Stimulated activated naive CD4-positive, alpha-beta T cell (primary cell): Measurements from ENCODE around the gene PNPLA2.
A peak's percentile ranks its signal among the peaks of the same experiment; 100 is the strongest.

Source experiments
- DNase-seq, 6 experiments: peaks; one replicate each; lab custom pipeline; 2025; lab: John Stamatoyannopoulos, UW

Gene PNPLA2

DNA sequence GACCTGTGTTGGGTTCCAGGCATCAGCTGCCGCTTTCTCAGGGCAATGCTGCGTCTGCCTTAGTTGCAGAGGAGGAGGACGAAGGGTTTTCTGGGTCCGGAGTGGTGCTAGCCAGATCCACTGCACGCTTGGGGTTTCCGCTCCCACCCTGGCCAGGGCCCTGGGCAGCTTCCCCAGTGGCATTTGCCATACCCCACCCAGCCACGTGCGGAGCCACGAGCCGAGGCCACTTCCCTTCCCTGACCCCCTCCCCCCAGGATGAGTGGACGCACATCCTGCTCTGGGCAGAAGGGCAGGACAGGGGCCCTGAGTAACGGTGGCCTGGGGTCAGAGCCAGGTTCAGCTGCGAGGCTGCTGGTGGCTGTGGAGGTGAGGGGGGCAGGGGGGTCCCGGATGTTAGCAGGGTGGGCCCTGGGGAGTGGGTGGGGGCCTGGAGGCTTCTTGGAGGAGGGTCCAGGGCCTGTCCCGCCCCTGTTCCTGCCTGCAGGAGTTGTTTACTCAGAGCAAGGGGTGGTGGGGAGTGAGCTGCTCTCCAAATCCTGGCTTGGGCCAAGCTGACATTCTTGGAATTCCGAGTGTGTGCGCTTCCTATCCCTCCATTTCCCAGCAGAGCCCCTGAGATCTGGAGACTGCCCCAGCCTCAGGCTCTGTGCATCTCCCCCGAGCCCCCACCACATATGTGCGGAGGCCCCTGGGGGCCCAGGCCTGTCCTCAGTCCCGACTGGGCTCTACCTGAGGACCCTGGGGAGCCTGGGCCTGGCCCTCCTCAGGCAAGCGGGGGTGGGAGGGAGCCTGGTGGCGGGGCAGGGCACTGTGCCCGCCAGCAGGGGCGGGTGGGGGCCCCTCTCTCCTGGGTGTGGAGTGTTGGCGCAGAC is 25.3 kb downstream of the PNPLA2 start:
- DNase-seq = no peak

DNA sequence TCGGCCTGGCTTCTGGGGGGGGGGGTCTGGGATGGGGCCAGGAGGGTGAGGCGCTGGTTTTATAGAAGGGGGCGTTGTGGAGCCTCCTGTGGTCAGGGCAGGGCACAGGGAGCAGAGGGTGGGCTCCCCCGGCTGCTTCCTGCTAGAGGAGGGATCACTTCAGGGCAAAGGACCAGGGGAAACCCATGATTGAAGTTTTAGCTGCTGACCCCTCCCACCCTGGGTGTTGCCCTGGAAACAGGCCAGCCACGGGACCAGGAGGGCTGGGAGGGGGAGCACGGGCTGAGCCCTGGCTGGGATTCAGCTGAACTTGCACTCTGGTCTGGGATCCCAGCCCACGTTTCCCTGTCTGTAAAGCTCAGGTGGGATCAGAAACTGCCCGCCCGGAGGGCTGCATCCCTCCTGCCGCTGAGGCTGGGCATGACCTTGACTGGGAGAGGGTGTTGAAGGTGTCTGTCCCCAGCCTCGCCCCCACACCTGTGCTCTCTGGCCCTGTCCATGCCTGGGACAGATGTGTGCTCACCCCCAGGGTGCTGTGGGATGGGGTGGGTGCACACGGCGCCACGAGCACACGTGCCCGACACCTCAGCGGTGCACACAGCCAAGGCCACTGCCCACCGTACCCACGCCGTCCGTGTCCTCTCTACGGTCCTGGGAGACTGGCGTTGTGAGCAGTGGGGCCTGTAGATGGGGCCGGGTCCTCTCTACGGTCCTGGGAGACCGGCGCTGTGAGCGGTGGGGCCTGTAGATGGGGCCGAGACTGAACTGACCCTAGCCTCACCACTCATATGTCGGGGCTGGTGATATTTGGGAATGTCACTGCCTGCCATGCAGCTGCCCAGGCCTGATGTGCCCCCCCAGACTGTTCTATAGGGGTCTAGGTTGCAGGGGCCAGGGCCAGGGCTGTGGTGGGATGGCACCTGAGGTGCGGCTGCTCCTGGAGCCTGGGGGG is 26.3 kb downstream of the PNPLA2 start:
- no peak for DNase-seq

DNA sequence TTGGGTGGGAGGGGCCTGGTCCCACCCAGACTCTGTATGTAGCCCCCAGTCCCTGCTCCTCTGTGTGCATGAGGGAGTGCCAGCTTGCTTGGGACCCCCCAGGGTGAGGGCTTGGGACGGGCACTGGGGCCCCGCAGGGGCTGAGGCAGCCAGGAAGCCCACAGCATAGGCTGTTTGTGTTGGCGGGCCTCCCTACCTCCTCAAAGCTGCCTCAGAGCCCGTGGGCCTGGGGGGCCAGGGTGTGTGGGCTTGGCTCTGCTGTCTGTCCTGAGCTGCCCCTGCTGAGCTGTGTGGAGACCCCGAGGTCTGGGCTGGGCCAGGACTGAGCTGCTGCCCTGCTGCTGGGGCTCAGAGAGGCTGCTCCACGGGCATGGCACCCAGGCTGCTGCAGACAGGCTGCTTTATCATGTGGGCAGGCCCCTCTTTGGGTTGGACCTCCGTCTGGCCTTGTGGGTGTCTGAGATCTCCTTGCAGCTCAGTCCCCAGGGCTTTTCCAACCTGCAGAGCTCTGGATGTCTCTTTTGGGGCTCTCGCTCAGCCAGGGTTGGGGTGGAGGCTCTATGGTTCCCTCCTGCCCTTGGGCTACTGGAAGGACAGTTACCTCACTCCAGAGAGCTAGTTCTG is 27.3 kb downstream of the PNPLA2 start:
- DNase-seq = no peak

DNA sequence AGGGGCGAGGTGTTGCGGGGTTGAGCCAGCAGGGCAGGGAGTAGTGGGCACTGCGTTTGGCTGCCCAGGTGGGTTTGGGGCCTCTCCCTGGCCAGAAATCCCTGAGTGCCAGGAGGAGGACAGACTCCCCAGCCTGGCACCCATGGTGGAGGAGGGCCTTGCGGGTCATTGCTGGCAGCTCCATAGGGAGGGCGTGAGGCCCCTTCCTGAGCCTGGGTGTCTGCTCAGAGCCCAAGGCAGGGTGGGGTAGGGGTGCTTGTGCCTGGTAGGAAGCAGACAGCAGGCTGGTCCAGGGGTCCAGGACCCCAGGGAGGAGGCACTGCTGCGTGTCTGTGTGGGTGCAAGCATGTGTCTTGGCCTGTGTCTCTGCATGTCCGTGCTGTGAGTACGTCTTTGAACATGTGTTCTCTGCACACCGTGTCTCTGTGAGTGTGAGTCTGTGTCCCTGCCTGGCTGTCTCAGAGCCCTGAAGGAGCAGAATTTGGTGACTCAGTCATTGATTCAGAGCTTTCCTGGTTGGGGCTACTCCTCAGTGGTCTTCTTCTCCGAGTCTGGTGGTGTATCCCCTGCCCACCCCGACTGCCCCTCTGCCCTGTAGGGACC is 27.9 kb downstream of the PNPLA2 start:
- DNase-seq = no peak

DNA sequence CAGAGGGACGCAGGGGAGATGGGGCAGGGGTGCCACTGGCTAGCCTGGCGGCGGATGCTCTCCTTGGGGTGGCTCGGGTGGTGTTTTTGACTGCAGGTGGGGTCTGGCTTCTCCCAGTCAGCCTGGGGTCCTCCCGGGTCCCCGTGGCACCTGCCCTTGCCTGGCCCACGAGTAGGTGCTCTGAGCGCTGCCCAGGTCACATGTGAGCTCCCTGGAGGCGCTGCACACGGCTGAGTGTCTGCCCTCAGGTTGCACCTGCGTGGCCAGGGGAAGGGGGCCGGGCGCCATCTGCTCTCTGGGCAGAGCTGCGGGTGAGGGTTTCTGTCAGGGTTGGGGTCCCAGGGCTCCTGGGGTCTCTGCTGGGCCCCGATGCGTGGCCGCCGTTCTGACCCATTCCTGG is 29.2 kb downstream of the PNPLA2 start:
- no peak for DNase-seq

DNA sequence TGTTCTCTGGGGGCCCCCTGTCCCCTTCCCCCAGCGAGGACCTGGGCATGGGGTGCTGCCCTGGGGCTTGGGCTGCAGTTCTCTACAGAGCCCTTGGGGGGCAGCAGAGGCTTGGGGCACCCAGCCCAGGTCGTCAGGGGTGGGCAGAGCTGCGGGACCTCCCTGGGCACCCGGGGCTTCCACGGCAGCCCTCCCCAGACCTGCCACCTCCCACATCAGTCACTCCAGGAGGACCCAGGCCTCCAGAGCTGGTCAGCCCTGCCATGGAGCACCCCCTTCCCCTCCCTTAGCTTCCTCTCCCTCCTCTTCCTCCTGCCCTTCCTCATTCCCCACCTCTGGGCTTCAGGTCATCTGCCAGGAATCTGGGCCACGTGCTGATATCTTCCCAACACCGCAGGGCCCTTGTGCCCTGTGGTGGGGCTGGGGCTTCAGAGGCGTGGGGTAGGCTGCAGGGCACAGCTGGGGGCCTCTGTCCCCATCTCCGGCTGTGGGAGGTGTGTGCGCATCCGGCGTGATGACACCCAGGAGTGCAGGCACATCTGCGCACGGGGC is 29.7 kb downstream of the PNPLA2 start:
- peak in 5 of 6 experiments; percentile 25 to 67 (median 59) for DNase-seq

DNA sequence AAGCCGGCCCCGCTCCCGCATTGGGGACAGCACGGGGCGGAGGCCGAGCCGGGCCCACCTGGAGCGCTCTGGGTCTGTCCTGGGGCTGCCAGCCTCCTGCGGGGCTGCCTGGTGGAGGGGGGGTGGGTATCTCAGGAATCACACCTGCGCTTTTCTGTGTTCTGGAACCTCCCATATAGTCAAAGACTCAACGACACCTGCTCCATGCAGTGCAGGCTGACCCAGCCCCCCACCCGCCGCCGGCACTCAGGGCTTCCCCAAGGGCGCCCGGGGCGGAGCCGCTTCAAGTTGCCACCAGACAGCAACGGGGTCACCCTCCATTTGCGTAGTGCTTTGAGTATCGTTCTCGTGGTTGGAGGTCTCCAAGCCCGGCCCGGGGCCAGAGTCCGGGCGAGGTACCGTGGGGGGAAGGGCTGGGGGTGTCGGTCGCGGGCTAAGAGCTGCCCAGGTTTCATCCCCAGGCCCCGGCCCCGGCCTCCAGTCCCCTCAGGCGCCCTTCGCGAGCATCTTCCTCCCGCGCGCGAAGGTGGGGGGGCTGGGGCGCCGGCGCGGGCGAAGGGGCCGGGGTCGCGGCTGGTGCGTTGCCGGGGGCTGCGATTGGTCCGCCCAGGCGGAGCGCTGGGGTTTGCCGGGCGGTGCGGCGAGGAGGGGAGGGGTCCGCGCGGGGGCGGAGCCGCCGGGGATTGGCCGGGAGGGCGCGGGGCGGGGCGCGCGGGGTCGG is 30.6 kb downstream of the PNPLA2 start:
- peak in 2 of 6 experiments; percentile 36 to 46 for DNase-seq

DNA sequence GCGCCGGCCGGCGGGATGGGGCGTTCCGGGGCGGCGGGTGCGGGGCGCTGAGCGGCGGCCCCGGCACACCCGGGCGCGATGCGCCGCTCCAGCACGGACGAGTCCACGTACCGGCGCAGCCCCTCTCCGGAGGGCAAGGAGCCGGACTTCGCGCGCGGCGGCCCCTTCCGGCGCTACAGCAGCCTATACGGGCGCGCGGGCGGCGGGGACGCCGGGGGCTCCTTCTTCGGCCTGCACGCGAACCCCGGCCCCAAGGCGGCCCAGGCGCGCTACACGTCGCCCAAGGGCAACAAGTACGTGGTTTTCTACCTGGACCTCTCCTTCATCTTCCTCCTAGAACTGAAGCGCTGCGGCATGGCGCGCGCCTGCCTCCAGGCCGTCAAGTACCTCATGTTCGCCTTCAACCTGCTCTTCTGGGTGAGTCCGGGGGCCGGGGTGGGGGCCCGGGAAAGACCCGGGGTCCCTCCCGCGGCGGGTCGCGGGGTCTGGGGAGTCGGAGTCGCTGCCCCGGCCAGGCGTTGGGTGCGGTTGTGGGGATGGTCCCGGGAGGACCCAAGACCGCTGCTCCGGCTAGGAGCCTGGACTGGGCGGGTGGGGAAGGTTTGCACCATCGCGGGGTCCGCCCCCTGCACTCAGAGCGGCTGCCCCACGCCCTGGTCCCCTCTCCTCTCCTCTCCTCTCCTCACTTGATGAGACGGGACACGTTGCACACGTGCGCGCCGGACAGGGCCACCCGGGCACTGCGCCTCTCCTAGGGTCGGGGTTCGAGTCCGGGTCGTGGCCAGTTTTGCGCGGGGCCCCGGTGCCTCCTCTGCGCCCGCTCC is 31.4 kb downstream of the PNPLA2 start:
- no peak for DNase-seq

DNA sequence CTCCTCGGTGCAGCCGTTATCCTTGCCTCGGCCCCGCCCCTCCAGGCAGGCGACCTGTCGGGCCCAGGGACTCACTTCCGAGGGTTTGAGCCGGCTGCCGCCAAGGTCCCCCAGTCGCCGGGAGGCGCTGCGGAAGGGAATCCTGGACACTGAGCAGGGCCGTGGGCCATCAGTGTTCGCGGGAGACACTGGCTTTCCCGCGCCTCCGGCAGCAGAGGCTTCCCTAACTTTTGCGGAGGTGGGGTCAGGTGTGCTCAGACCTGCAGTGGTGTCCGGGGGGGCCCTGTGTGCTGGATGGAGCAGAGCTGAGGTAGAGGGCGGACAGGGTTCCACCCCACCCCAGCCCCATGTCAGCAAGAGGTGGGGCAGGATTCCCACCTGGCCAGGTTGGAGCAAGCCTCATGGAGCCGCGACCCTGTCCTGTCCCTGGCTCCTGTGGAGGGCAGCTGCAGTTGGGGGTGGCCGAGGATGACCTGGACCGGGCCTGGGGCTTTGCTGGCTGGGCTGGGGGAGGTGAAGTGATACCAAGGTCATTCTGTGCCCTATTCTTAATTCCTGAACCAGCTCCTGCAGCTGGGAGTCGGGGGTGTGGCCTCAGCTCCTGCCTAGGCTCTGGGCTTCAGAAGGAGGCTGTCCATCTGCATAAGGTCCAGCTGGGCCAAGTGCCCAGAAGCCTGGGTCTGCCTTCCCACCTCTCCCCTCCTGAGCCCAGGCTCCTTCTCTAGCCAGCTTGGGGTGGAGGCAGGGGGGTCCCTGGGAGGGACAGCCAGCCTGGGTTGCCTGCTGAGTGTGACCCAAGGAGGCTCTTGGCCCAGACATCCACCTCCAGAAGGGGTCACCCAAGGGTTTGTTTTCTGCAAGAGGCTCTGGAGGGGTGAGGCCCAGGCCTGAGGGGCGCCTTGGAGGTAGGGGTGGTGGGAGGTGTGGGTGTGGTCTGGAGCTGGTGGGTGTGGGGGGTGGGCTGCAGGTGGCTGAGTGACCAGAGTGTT is 32.4 kb downstream of the PNPLA2 start:
- DNase-seq = no peak

DNA sequence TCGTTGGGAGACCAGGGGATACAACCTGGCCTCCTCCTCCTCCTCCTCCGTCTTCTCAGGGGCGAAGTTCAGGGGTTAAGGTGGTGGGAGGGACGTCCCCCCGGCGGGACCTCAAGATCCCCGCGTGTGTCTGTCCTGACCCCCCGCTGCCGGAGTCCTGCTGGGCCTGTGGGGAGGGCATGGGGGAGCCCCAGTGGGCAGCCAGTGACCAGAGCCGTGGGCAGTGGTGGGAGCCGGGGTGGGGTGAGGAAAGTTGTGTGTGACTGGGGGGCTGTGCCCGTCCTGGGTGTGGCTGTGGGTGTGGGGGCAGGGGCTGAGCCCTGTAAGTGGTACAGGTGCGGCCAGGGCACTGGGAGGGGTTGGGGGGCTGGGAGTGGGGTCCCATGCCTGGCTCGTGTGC is 34.0 kb downstream of the PNPLA2 start:
- DNase-seq = no peak

DNA sequence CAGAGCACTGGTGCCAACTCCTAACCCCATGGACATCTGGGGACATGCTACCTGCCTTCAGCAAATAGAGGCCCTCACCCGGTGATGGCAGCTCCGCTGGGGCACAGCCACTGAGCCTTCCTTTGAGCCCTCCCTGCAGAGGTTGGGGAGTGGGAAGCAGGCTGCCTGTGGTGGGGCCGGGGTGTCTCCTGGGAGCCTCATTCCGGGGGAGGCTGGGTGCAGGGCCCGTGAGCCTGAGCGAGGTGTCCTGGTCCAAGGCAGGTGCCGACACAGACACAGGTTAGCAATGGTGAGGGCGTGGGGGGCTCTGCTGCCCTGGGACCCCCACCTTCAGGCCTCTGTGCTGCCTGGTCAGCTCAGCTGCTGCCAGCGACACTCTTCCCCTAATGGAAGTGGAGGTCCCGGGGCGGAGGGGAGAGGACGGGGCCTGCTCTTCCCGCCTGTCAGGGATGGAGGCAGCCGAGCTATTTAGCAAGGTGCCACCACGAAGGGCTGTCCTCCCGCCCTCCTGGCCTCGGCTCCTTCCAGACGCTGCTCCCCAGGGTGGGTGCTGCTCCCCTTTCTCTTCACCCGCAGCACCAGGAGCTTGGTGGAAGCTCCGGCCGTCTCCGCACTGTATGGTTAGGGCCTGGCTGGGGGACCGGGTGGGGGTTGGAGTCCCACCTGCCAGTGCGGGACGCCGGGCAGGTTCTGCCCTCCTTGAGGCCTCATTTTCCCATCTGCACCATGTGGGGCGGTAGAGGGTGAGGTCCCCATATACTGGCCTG is 35.2 kb downstream of the PNPLA2 start:
- no peak for DNase-seq

DNA sequence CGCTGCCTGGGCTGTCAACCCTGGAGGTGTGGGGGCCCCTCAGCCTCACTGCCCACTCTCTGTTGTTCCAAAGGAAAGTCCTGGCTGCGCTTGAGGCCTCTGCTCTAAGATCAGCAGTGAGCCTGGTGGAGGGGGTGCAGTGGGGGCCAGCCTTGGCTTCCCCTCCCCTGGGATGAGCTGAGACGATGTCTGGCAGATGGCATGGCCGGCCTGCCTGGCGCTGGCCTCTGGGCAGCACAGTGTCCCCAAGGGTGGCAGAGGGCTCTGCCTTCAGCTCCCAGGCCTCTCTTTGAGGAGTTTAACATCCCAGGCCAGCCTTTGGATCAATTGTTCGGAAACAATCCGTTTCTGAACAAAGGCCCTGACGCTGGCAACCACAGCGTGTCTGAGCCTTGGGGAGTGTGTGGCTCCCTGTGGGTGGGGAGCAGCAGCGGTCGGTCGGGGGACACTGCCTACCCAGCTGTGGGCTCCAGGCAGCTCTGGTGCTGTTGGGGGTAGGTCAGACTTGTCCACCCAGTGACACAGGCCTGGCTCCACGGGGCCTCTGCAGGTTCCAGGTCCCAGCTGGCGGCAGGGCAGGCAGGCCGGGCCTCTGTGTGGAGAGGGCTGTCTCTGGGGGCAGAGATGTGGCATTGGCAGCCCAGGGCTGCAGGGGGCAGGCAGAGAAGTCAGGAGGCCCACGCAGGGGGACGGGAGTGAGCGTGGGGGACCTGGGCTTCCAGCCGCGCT is 36.1 kb downstream of the PNPLA2 start:
- DNase-seq = no peak

DNA sequence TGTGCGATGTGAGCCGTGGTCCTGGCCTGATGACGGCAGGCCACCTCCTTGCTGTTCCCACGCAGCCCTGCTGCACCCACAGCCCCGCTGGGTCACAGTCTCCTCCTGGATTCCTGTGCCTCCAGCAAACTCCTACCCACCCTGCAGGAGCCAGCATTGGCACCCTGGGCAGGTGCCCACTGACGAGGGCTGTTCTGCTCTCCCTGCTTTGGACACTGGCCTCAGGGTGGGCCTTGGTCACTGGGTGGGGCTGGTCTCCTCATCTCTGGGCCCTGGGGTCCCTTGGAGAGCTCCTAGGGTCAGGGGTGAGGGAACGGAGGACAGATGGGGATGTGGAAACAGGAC is 36.6 kb downstream of the PNPLA2 start:
- no peak for DNase-seq

DNA sequence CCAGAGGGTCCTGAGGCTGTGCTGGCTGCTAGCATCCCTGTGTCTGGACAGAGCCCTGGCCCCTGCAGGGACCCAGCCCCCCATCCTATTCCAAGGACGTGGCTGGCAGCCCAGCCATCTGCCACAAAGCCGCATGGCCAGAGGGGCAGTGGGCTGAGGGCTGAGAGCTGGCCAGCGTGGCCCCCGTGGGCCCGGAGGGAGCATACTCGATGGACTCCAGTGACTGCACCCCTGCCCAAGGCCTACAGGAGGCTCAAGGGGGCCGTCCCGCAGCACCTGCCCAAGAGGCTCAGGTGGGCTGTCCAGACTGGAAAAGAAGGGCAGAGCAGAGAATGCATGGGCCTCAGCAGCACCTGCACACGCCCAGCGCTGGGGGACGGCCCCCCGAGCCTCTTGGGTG is 37.1 kb downstream of the PNPLA2 start:
- no peak for DNase-seq

DNA sequence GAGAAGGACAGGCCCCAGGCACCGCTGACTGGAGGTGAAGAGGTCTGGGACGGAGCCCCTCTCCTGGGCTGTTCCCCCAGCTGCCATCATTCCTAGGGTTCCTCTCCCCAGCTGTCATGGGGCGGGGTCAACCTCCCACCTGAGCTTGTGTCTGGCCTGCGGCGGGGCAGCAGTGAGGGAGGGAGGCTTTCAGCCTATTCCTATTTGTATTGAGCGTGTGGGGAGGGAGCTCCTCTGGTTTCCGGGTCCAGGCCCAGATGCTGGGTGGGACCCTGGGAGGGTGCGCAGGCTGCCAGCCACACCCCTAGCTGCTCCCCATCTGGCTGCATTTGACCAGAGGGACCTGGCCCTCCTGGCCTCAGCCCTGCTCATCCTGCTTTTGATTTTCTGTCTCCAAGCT is 37.7 kb downstream of the PNPLA2 start:
- no peak for DNase-seq

DNA sequence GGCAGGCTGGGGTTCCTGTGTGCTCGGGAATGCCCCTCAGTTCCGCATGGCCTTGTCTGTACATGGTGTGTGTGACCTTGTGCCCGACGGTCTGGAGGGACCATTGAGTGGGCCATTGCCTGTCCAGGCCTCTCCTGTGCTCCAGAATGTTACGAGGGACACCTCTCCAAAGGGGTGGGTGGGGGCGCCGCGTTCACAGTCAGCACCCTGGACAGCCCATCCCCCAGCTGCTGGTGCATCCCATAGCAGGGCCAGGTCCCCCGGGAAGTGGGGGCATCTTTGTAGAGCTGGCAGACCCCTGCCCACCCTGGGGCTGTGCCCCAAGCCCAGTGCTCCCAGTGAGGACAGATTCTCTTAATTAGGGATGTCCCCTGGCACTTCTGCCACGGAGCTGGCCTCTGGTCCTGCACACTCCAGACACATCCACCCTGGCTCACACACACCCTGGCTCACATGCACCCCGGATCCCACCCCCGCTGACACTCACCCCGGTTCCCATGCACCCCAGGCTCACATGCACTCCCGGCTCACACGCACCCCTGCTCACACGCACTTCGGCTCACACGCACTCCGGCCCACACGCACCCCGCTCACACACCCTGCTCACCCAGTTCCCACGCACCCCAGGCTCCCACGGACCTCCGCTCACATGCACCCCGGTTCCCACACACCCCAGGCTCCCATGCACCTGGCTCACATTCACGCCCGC is 39.5 kb downstream of the PNPLA2 start:
- DNase-seq = no peak

DNA sequence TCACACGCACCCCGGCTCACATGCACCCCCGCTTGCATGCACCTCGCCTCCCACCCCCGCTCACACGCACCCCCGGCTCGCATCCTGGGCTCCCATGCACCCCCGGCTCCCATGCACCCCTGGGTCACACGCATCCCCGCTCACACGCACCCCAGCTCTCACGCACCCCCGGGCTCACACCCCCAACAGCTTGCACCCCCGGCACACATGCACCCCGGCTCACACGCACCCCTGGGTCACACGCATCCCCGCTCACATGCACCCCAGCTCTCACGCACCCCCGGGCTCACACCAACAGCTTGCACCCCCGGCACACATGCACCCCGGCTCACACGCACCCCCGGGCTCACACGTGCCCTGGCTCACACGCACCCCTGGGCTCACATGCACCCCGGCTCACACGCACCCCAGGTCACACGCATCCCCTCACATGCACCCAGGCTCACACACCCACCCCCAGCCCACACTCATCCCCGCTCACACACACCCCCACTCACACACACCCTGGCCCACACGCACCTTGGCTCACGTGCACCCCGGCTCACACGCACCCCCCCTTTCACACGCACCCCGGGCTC is 40.1 kb downstream of the PNPLA2 start:
- DNase-seq = no peak
